Stimulated activated CD4-positive, alpha-beta T cell treated with anti-CD3 and anti-CD28 coated beads, TNF-alpha, amount 100 ng/mL, for 4 hours (primary cell): Measurements from ENCODE around the gene TSC2.
"Not testable (repeated sequence)": the region's sequence is repeated elsewhere in the genome, so short reads cannot be mapped to it uniquely, and the experiment has no call there.

ENCODE experiments used
- DNase-seq, 3 experiments: peaks; one replicate each; pipeline ENCODE4 v3.0.0-alpha.2; 2020; ENCODE audit warnings: low read depth in 3 of 3

Gene TSC2

GRCh38 chr16:2086106-2086742 lies 38.4 kb downstream of the TSC2 start:
- DNase-seq: no peak

- DNase-seq: no peak
These were observed 39.3 kb downstream of the TSC2 start for GRCh38 chr16:2086812-2087747.

DNA sequence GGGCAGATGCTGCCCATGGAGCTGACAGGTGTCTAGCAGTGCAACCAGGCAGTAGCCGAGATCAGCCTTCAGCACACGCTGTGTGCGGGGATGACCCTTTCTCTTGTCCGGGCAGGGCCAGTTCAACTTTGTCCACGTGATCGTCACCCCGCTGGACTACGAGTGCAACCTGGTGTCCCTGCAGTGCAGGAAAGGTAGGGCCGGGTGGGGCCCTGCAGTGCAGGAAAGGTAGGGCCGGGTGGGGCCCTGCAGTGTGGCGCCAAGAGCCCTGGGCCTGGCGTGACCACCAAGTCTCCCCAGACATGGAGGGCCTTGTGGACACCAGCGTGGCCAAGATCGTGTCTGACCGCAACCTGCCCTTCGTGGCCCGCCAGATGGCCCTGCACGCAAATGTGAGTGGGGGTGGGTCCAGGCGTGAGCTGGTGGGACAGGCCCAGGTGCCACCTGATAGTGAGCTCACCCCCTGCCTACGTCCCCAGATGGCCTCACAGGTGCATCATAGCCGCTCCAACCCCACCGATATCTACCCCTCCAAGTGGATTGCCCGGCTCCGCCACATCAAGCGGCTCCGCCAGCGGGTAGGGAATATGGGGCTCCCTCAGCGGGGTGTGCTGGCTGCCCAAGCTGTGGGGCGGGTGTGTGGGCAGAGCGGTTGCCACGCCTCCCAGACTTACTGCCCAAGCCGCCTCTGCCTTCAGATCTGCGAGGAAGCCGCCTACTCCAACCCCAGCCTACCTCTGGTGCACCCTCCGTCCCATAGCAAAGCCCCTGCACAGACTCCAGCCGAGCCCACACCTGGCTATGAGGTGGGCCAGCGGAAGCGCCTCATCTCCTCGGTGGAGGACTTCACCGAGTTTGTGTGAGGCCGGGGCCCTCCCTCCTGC lies 40.2 kb downstream of the TSC2 start:
- no peak for DNase-seq

GRCh38 chr16:2088759-2089358 lies 41.1 kb downstream of the TSC2 start:
- DNase-seq: no peak

DNA sequence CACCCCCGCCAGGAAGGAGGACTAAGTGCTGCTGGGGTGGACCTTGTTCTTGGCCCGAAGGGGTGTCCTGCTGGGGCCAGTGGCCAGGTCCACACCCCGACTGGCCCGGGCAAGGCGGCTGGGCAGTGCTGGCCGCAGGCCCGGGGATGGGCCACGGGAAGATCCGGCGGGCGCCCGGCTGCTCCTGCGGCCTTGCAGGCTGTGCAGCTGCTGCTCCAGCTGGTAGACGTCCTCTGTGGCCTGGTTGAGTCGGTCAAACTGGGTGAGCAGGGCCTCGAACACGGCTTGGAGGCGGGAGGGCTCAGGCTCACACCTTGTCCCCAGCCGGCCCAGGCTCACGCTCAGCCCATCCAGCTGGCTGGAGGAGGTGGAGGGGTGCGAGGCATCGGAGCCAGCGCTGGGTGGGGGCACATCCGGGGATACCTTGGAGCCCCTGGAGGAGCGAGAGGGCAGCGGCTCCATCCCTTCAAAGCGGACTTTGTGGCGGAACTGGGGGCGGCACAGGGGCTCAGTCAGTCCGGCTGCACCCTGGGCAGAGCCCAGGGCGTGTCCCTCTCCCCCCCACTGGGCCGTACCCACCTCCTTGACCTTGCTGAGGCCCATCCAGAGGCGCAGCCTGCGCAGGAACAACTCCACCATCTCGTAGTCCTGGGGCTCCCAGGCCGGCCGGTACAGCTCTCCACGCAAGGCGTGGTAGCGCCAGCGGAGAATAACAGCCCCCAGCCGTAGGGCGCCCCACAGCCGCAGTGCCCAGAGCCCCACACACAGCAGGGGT lies 42.1 kb downstream of the TSC2 start:
- DNase-seq: no peak

DNA sequence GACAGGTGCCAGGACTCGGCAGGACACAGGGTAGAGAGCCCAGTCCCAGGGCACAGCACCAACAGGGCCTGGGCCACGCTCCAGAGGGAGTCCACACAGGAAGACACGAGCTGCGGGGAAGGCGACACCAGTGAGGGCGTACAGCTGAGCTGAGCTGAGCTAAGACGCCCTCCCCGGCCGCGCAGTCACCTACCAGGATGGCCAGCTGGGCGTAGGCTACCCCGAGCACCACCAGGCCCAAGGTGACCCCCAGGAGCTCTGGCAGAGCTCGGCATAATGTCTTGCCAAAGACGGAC lies 42.6 kb downstream of the TSC2 start:
- DNase-seq: no peak

DNA sequence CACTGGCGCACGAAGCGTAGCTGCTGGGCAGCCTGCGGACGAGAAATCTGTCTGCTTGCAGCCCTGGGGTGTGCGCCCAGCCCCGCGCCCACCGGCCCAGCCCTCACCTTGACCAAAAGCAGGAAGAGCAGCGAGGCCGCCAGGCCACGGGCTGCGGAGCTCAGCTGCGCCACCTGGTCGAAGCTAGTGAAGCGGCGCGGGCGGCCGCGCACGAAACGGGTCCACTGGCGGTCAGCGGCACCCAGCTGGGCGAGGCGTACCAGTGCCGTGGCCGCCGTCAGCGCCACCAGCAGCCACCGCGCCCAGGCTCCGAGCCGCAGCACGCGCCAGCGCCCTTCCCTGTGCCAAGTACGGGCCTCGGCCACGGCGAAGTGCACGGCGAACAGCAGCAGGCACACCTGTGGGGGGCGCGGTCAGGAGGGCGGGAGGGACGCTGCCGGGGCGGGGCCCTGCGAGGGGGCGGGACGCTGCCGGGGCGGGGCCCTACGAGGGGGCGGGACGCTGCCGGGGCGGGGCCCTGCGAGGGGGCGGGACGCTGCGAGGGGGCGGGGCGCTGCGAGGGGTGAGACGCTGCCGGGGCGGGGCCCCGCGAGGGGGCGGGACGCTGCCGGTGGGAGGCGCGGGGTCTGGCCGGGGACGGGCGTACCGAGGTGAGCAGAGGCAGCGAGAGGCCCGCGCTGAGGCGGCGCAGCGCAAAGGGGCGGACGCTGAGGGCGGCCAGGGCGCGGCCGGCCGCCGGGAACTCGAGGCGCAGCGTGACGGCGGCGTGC lies 43.2 kb downstream of the TSC2 start:
- DNase-seq: no peak

GRCh38 chr16:2091547-2092255 lies 43.9 kb downstream of the TSC2 start:
- no peak for DNase-seq

DNA sequence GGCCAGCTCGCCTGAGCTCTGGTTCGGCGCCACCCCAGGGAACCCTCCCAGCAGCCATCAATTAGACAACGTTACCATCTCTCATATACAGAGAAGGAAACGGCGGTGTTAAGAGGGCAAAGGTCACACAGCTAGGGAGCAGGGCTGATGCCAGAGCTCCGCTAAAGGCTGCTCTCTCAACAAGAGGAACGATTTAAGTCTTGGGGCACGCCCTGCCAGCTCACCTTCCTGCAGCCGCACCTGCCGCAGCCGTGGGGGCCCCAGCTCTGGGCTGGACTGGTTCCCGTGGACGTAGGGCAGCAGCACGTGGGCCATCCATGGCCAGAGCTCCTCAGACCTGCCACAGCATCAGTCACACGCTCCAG lies 44.5 kb downstream of the TSC2 start:
- DNase-seq: no peak

GRCh38 chr16:2092866-2093265 lies 45.1 kb downstream of the TSC2 start:
- DNase-seq: no peak

DNA sequence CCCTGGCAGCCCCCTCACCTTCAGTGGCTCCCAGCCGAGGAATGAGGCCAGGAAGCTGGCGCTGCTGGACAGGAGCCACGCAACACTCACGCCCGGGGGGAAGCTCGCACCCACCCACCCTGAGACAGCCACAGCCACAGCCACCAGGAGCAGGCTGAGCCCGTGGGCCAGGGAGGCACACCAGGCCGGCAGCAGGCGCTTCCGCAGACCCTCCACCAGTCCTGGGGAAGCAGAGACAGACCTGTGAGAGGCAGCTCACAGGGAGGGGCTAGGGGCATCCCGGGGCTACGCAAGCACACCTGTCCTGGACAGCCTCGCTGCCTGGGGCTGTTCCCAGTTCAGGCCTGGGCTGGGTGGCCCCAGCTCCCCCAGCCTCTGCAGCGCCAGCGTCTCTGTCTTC lies 46.0 kb downstream of the TSC2 start:
- no peak for DNase-seq

GRCh38 chr16:2095315-2095853 lies 47.6 kb downstream of the TSC2 start:
- DNase-seq: no peak

GRCh38 chr16:2095918-2096582 lies 48.3 kb downstream of the TSC2 start:
- DNase-seq: no peak

GRCh38 chr16:2096853-2097595 lies 49.2 kb downstream of the TSC2 start:
- DNase-seq: no peak

DNA sequence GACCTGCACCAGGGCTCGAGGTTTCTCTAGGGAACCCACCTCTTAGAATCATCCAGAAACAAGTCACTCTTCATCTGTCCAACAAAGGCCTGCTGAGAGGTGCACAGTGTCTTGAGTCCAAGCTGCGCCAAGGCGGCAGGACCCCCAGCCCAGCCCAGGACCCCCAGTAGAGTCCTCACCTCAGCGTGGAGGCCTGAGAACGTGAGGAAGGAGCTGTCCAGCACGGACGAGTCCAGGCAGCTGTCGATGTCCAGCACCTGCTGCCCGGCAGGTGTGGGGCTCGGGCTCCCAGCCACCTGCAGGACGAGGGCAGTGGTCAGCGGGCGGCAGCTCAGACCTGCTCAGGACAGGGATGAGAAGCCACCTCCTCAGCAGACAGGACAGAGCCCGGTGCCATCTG lies 49.9 kb downstream of the TSC2 start:
- DNase-seq: not testable (repeated sequence)

DNA sequence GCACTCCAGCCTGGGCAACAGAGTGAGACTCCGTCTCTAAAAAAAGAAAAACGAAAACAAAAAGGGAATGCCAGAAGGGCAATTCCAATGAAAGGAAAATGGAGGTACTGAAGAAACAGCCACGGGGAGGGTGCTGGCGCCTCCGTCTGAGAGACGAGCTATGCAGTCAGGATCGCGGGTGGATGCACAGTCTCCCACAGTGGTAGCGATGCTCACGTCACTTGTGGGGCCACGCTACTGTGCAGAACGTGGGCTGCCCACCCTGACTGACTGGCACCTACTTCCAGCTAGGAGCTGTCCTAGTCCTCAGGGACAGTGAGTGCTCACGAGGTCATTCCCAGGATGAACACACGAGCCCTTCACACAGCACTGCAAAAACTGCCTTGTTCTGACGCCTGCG lies 53.8 kb downstream of the TSC2 start:
- DNase-seq: not testable (repeated sequence)

DNA sequence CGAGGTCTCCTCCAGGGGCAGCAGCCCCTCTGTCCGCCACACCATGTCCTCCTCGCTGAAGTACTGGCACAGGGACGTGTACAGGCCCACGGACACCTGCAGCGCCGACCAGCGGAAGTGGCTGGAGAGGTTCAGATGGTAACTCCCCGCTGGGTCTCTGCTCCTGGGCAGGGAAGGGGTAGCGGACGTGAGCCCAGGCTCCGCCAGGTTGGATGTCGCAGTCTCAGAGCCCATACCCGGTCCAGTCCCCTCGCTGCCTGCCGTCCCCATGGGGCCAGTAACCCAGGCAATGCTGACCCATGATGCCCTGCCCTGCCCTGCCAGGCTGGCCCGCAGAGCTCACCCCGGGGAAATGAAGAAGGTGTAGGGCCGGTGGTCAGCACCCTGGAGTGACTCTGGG lies 54.7 kb downstream of the TSC2 start:
- no peak for DNase-seq

DNA sequence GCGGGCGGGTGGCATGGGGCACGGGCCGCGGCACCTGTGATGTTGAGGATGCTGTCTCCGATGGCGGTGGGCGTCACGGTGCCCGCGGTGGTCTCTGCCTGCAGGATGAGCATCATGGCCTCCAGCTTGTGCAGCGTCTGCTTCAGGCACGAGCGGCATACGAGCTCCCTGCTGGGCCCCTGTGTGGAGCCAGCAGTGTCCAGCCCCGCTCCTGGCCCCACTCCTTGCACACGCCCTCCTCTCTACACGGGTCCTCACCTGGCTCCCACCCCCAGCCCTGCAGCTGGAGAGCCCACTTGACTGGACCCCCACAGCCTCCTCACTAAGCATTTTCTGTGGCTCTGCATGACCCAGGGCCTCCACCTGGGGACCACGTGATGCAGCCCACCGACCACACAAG lies 56.7 kb downstream of the TSC2 start:
- not testable (repeated sequence) for DNase-seq
